Measurements from ENCODE around the gene HDAC5. TPM values are rescaled to one million over a fixed set of nuclear protein-coding genes. Genes with fewer than 3 reads are reported as not detected.
A peak's percentile ranks its signal among the peaks of the same experiment; 100 is the strongest.

Gene HDAC5
- total RNA-seq, 1 donor from 2014 or later: 59.2 TPM

GRCh38 chr17:44113868-44114840 is 9.3 kb downstream of the HDAC5 start:
- Histone ChIP-seq H3K4me3 (no peak overlapping the region), H3K4me1 (peaks cover 69% of the 10 kb centered on the region), H3K36me3 (peaks cover 45% of the 10 kb centered on the region), H3K27me3 (ENCODE audit: low read depth) (no peaks in the 10 kb centered on the region), H3K9me3 (no peaks in the 10 kb centered on the region), H3K27ac (no peak overlapping the region)
- intact Hi-C loops (cut with DNase I): no loop called here
- ATAC-seq (no peak), DNase-seq (no peak)
- no peak for TF ChIP-seq CTCF (IDR thresholded peaks at IDR 0.05)

DNA sequence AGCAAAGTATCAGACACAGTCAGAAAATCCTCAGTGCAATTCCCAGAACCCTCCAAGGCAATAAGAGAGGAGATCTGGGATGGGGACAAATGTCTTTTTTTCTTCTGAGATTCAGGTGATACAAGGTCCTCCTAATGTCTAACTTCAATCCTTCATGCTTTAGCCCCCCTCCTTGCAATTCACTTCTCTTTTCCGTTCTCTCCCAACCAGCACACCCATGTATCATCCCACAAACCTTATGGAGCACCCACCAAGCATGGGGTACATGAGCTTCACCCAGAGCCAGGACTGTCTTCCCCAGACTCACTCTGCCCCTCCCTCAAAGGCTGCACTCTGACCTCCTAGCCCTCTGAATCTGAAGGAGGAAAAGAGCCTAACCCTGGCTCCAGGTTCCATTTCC is 10.1 kb downstream of the HDAC5 start:
- TF ChIP-seq CTCF (IDR thresholded peaks at IDR 0.05): no peak
- intact Hi-C loops (cut with DNase I): no loop called here
- H3K4me3 ChIP-seq: no peak overlapping the region
- ATAC-seq (no peak), DNase-seq (no peak)
- no peak overlapping the region for H3K27ac ChIP-seq
- no peaks in the 10 kb centered on the region for H3K27me3 ChIP-seq (ENCODE audit: low read depth)
- H3K9me3 ChIP-seq: no peaks in the 10 kb centered on the region
- peaks cover 69% of the 10 kb centered on the region for H3K4me1 ChIP-seq
- peaks cover 45% of the 10 kb centered on the region for H3K36me3 ChIP-seq

GRCh38 chr17:44112284-44113280 is 10.9 kb downstream of the HDAC5 start:
- DNase-seq (no peak), ATAC-seq (no peak)
- Histone ChIP-seq H3K27me3 (ENCODE audit: low read depth) (no peaks in the 10 kb centered on the region), H3K4me1 (peaks cover 70% of the 10 kb centered on the region), H3K4me3 (no peak overlapping the region), H3K36me3 (peaks cover 45% of the 10 kb centered on the region), H3K9me3 (no peaks in the 10 kb centered on the region), H3K27ac (peak overlapping the region; percentile 58)
- intact Hi-C loops (cut with DNase I): no loop called here
- no peak for TF ChIP-seq CTCF (IDR thresholded peaks at IDR 0.05)

DNA sequence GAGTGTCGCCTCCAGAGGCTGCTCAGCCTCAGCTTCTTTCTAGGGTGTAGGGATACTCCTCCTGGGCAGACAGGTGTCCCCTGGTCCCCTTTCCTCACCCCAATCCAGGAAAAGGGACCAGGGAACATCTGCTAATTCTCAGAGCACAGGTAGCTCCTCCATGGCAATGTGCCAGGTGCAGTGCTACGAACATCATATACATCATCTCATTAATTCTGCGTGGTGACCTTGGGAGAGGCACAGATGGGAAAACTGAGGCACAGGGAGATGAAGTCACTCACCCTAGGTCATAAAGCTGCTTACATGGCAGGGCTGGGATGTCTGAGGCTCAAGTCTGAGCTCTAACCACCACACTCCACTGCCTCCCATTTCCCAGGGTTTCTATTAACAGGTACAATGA is 11.7 kb downstream of the HDAC5 start:
- DNase-seq (no peak), ATAC-seq (no peak)
- H3K4me3 ChIP-seq: peak overlapping the region; percentile 54
- H3K27me3 ChIP-seq (ENCODE audit: low read depth): no peaks in the 10 kb centered on the region
- peaks cover 73% of the 10 kb centered on the region for H3K4me1 ChIP-seq
- intact Hi-C loops (cut with DNase I): no loop called here
- H3K9me3 ChIP-seq: no peaks in the 10 kb centered on the region
- TF ChIP-seq CTCF (IDR thresholded peaks at IDR 0.05): no peak
- H3K27ac ChIP-seq: peak overlapping the region; percentile 58
- H3K36me3 ChIP-seq: peaks cover 37% of the 10 kb centered on the region

Measured in lower lobe of right lung (tissue), 2 donors.